ENCODE results near the gene MEF2C. TPM values are rescaled to one million over a fixed set of nuclear protein-coding genes. Genes with fewer than 3 reads are reported as not detected.
"Not testable (repeated sequence)": the region's sequence is repeated elsewhere in the genome, so short reads cannot be mapped to it uniquely, and the experiment has no call there.

The MEF2C gene
- total RNA-seq: 132 and 169 TPM in 2 replicates

GRCh38 chr5:88883059-88883835 lies at the start of gene MEF2C:
MEF2C (minus strand) TSS chr5:88883184; CDS start chr5:88823788, 59,396 bp downstream.
- DNase-seq: peak; percentile 94

GRCh38 chr5:88932541-88932940 lies 49.6 kb upstream of the MEF2C start:
- DNase-seq: no peak

- no peak for DNase-seq
Observed at GRCh38 chr5:88930335-88930734, 47.4 kb upstream of the MEF2C start.

DNA sequence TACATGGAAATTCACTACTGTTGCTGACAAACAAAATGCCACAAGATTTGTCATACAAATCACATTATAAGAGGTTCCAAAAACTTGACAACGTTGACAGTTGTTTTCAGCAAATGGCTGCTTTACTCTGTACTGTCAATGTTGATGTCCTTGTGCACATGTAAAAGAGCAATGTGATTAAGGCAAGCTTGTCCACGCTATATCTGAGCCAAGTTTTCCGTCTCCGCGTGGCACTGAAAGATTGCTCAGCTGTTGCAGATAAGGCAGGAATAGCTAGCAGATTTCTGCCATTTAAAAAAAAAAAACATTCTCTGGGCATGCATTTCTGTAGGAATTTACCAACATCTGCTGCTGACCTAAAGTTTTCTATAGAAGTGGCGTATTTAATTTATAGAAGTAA lies 46.4 kb upstream of the MEF2C start:
- no peak for DNase-seq

DNA sequence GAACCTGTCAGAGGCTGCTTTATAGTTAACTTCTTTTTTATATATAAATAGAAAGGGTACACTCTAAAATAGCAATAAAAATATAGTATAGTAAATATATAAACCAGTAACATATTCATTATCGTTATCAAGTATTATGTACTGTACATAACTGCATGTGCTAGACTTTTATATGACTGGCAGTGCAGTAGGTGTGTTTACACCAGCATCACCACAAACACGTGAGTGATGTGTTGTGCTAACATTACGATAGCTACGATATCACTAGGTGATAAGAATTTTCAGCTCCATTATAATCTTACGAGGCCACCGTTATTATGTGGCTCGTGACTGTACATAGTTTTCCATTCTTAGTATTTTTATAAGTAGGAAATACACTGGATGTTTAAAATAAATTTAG lies 43.8 kb upstream of the MEF2C start:
- no peak for DNase-seq

GRCh38 chr5:88925692-88926490 lies 42.9 kb upstream of the MEF2C start:
- no peak for DNase-seq

DNA sequence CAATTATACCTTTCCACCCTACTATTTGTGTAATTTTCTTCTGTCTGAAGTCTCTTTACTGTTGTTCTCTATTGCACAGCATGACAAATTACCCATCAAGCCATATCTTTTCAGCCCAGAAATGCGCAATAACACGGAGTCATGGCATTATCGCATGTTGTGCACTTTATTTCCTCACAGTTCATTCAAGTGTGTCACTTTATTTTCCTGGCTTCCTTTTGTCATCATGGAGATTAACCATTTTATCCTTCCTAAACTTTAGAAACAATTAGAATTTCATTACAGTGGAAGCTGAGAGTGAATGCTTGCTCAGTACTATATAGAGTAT lies 41.3 kb upstream of the MEF2C start:
- DNase-seq: no peak

- DNase-seq: no peak
Observed at GRCh38 chr5:88923623-88924329, 40.8 kb upstream of the MEF2C start.

GRCh38 chr5:88912743-88913142 lies 29.8 kb upstream of the MEF2C start:
- DNase-seq: not testable (repeated sequence)

DNA sequence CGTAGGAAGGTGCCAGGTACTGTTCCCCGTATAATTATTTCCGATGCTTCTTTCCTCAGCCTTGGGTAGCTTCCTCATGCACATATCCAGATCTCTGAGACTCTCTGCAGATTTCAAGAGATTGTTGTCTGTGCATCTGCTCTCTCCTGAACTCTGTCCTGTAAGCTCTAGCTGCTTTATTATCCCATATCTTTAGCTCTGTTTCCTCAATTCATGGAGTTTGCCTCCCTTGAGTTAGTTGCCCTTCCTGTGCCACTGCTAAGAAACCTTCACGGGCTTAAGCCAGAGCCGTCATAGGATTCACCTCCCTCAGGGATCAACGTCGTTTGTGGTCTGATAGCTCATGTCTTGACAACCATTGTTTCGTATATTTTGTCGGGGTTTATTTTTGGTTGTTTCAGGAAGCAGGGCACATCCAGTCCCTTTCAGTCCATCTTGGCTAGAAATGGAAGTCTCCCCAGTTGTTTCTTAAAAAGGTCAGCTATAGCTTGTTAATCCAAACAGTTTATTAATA lies 28.1 kb upstream of the MEF2C start:
- DNase-seq: not testable (repeated sequence)

DNA sequence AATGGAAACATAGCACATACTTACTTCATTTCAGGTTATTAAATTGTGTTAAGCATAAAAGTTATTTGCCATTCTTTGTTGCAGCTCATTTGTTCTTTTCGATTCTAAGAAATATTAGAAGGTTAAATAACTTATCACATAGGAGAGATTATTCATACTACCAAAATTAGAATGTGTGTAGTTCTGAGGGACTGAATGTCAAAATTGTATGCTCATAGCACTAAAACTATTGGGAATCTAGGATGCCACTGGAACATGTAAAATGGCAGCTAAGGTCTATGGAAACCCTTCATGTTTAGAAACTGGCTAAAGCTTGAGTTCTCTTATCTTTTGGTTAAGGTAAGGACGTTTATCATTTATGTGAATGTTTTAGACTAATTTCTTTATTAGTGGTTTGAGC lies 21.5 kb upstream of the MEF2C start:
- not testable (repeated sequence) for DNase-seq

- not testable (repeated sequence) for DNase-seq
Observed at GRCh38 chr5:88903966-88904365, 21.0 kb upstream of the MEF2C start.

- not testable (repeated sequence) for DNase-seq
Observed at GRCh38 chr5:88901077-88901476, 18.1 kb upstream of the MEF2C start.

- DNase-seq: no peak
Observed at GRCh38 chr5:88899096-88899737, 16.2 kb upstream of the MEF2C start.

DNA sequence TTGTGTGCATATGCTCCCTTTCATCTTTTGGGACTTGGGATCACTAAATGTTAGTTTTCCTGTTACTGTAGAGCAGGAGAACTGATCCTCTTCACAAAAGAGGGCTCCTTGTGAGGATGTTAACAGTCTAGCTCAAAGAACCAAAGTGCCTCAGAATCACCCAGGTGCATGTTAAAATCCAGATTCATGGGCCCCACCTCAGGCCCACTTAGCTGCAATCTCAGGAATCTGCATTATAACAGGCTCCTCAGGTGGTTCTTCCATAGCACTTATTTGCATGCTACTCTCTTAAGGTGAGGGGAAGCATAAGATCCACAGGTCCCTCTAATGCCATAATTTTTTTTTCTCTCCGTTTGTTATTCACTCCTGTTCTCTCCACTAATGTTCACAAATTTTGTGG lies 14.8 kb upstream of the MEF2C start:
- no peak for DNase-seq

DNA sequence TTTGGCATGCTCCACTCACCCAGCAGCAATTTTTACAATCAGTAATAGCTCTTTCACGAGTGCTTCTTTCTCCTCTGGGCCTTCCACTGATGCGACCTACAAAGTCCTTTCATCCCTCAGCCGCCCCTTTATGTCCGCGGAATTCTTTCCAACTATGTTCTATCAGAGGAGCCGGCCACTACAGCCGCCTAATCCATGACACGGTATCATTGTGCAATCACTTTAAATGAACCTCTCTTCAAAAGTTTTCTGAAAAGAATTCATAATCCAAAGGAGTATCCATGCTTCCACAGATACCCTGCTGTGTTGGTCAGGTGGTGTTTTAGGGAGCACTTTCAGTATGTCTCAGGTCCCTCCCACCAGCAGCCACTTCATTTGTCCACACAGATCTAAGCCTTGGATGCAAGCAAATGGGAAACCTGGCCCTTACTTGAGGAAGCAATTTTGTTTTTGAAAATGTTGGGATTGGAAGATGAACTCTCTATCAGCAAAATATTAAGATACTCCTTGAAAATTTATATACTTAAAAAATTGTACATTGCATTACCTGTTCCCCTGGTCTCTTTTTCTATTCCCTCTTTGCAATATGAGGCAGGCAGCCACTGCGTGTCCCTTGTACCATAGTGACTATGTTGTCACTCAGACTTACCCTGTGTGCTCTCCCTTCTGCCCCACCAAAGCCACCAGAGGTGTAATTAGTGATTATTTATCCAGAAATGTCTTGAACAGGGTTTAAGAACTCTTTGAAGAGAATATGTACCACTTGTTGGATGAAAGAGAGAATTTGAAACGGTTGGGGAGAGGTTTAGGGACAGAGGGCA lies 12.9 kb upstream of the MEF2C start:
- no peak for DNase-seq

- DNase-seq: no peak
Observed at GRCh38 chr5:88892669-88893068, 9.7 kb upstream of the MEF2C start.

DNA sequence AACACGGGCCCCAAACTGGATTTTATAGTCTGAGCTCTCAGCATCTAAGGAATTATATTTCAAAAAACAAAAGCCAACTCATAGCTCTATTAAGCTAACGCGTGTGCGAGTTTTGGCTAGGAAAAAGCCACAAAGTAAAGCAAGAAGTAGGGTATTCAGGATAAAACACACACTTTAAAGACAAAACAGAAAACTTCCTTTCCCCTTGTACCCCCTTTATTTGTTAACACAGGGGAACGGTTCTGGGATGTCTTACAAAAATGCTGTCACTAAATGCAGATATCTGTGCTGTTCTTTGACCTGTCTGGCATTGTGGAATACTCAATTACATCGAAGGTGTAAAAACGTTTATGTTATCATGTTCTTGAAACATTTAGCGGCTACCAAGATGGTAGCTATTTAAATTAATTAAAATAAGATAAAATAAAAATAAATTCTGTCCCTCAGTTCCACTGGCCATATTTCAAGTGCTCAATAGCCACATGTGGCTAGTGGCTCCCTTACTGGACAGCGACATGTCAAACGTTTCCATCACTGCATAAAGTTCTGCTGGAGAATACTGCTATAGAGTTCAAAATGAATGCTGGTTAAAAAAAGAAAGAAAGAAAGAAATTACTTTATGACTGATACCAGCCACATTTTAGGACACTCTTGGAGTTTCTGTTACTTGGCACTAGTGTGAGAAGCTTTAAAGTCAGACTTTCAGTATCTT lies 7.2 kb upstream of the MEF2C start:
- peak; percentile 13 for DNase-seq

DNA sequence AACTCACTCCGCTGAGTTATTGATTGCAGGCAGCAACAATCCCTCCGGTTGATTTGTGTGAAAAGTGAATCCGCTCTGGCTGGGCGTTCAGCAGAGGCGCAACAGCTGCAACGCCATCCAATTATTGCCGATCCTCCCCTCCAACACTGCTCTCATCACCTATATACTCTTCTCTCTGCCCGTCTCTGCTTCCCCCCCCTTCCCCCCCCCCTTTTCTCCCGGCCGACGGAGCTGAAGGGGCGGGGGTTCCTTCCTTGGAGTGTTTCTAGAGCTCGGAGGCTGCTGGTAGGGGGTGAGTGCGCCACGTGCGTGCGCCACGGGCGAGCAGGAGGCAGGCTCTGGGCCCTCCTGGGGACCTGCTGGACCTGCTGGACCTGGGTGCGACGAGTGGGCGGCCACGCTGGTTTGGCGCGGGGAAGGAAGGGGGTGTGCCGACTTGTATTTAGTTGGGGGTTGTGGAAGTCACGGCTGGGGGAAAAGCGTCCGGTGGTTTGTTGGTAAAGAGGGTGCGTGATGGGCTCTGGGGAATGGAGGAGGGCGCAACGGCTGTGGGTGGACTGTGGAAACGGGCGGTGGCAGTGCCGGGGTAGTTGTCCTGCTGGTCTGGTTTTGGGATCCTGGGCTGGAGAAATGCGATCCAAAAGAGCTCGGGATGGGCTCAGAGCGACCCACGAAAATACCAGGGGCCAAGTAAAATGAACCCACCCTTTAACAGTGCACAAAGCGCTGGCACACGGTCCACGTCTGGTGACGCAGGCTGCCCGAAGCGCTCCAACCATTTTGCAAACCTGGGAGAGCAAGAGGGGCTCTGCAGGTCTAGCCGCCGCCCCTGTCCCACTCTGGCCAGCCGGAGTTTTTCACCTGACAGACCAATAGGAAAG lies 6.4 kb upstream of the MEF2C start:
- DNase-seq: peak; percentile 79

DNA sequence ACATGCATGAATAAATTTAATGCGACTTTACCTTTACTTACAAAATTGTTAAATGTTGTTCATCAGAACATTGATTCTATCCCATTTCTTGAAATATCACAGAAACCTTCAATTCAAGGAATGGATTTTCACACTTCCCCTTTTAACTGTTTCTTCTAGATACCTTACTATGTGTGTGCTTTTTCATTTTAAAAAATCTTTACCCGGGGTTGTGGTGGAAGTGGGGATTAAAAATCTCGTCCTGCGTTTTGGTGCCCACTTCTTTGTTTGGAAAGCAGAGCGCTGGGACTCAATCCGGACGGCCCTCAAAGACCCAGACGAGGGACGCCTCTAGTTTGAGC lies 5.8 kb upstream of the MEF2C start:
- no peak for DNase-seq

All from dermis blood vessel endothelial cell (primary cell).